ENCODE measurements around the gene VAV1.

Gene VAV1

DNA sequence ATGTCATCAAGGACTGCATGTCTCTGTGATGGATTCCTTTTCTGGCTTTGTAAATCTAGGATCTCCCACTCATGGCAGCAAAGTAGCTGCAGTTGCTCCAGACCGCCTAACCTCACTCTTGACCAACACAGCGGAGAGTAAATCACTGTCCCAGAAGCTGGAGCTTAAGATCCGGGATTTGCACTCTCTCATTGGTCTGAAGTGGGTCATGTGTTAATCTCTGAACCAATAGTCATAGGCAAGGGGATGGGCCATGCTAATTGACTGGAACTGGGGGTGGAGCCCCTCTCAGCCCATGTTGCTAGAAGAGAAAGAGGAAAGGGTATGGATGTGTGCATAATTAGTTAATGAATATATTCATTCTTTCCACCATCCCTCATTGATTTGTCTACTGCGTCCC is 34.0 kb downstream of the VAV1 start:
- Histone ChIP-seq H3K4me3 (ENCODE audit: control insufficient read depth in 1 of 7, extremely low read depth in 1 of 7, insufficient read depth in 4 of 7, low read depth in 2 of 7, low read length in 6 of 7) (no peak overlapping the region), H3K27me3 (replicated peaks in 2 of 5; ENCODE audit: control insufficient read depth in 4 of 5, insufficient read depth in 5 of 5, low read length in 4 of 5) (no peaks in the 10 kb centered on the region), H3K36me3 (ENCODE audit: control insufficient read depth in 4 of 4, insufficient read depth in 4 of 4, low read length in 3 of 4) (peaks cover 0 to 33% (median 8%) of the 10 kb centered on the region in 4 experiments), H3K9me3 (ENCODE audit: control extremely low read depth in 1 of 5, control insufficient read depth in 4 of 5, insufficient read depth in 2 of 5, low read depth in 1 of 5, low read length in 4 of 5) (peaks cover 0 to 6% (median 0%) of the 10 kb centered on the region in 5 experiments), H3K27ac (ENCODE audit: insufficient read depth in 1 of 2, low read depth in 1 of 2, low read length in 2 of 2, poor library complexity in 1 of 2, severe bottlenecking in 2 of 2) (no peak overlapping the region), H3K4me1 (ENCODE audit: control extremely low read depth in 1 of 4, control insufficient read depth in 4 of 4, insufficient read depth in 4 of 4, low read length in 3 of 4) (peaks cover 0 to 22% (median 20%) of the 10 kb centered on the region in 4 experiments)
- CTCF ChIA-PET = interaction anchor here (0.7 to 1.9 kb wide), 6 partner anchors 9 to 68 kb away, joined by 3 to 5 read pairs (median 3); partner anchors contain the start of genes GPR108 and VAV1
- POLR2A ChIA-PET = interaction anchor here (0.6 kb wide), 1 partner anchor 262 kb away, joined by 4 read pairs; no protein-coding TSS in a partner anchor
- WGBS (ENCODE audit: insufficient coverage) = 86% methylated on average over 1 of the region's 4 CpGs
- peak in 2 of 3 donors; percentile 30 to 37 for DNase-seq

DNA sequence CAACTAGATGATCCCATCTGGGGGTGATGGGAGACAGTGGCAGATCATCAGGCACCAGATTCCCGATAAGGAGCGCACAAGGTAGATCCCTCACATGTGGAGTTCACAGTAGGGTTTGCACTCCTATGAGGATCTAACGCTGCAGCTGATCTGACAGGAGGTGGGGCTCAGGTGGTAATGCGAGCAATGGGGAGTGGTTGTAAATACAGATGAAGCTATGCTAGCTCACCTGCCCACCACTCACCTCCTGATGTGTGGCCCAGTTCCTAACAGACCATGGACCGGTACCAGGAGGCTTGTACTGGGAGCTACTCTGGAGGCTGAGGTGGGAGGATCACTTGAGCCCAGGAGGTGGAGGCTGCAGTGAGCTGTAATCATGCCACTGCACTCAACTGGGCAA is 34.8 kb downstream of the VAV1 start:
- Histone ChIP-seq H3K4me1 (ENCODE audit: control extremely low read depth in 1 of 4, control insufficient read depth in 4 of 4, insufficient read depth in 4 of 4, low read length in 3 of 4) (peaks cover 0 to 16% (median 16%) of the 10 kb centered on the region in 4 experiments), H3K27me3 (replicated peaks in 2 of 5; ENCODE audit: control insufficient read depth in 4 of 5, insufficient read depth in 5 of 5, low read length in 4 of 5) (no peaks in the 10 kb centered on the region), H3K4me3 (ENCODE audit: control insufficient read depth in 1 of 7, extremely low read depth in 1 of 7, insufficient read depth in 4 of 7, low read depth in 2 of 7, low read length in 6 of 7) (no peak overlapping the region), H3K9me3 (ENCODE audit: control extremely low read depth in 1 of 5, control insufficient read depth in 4 of 5, insufficient read depth in 2 of 5, low read depth in 1 of 5, low read length in 4 of 5) (peaks cover 0 to 6% (median 0%) of the 10 kb centered on the region in 5 experiments), H3K27ac (ENCODE audit: insufficient read depth in 1 of 2, low read depth in 1 of 2, low read length in 2 of 2, poor library complexity in 1 of 2, severe bottlenecking in 2 of 2) (no peak overlapping the region), H3K36me3 (ENCODE audit: control insufficient read depth in 4 of 4, insufficient read depth in 4 of 4, low read length in 3 of 4) (peaks cover 0 to 40% (median 11%) of the 10 kb centered on the region in 4 experiments)
- no peak for DNase-seq
- WGBS (ENCODE audit: insufficient coverage) = 100% methylated on average over 3 of the region's 5 CpGs
- POLR2A ChIA-PET = no interaction called here
- CTCF ChIA-PET = interaction anchor here (0.8 to 2.0 kb wide), 5 partner anchors 10 to 56 kb away, joined by 3 to 7 read pairs (median 3); partner anchors contain the start of gene VAV1

DNA sequence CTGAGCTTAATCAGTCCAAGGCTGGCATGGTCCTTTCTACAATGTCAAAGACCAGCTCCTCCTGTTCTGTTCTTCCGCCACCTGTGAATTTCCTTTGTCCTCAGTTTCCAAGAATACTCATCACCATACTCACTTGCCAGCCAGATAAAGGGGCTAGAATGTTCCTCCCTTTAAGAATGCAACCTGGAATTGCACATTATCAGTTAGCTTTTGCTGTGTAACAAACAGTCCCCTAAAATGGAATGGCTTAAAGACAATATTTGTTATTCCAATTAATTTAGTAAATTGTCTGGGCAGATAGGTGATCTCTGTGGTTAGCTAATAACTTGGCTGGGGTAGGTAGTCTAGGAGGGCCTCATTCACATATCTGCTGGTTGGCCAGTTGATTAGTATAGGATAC is 36.0 kb downstream of the VAV1 start:
- H3K27ac ChIP-seq (ENCODE audit: insufficient read depth in 1 of 2, low read depth in 1 of 2, low read length in 2 of 2, poor library complexity in 1 of 2, severe bottlenecking in 2 of 2) = peak overlapping the region in 1 of 2 experiments; percentile 34
- H3K36me3 ChIP-seq (ENCODE audit: control insufficient read depth in 4 of 4, insufficient read depth in 4 of 4, low read length in 3 of 4) = peaks cover 0 to 40% (median 12%) of the 10 kb centered on the region in 4 experiments
- H3K4me1 ChIP-seq (ENCODE audit: control extremely low read depth in 1 of 4, control insufficient read depth in 4 of 4, insufficient read depth in 4 of 4, low read length in 3 of 4) = peaks cover 0 to 4% (median 4%) of the 10 kb centered on the region in 4 experiments
- no peaks in the 10 kb centered on the region for H3K27me3 ChIP-seq (replicated peaks in 2 of 5; ENCODE audit: control insufficient read depth in 4 of 5, insufficient read depth in 5 of 5, low read length in 4 of 5)
- ChIA-PET POLR2A (interaction anchor here (1.2 kb wide), 1 partner anchor 51 kb away, joined by 3 read pairs; no protein-coding TSS in a partner anchor), CTCF (interaction anchor here (0.9 to 2.0 kb wide), 8 partner anchors 12 to 162 kb away, joined by 3 to 7 read pairs (median 3); partner anchors contain the start of gene VAV1)
- H3K9me3 ChIP-seq (ENCODE audit: control extremely low read depth in 1 of 5, control insufficient read depth in 4 of 5, insufficient read depth in 2 of 5, low read depth in 1 of 5, low read length in 4 of 5) = peaks cover 0 to 6% (median 0%) of the 10 kb centered on the region in 5 experiments
- WGBS (ENCODE audit: insufficient coverage) = 100% methylated on average over 1 of the region's 1 CpG
- no peak for DNase-seq
- H3K4me3 ChIP-seq (ENCODE audit: control insufficient read depth in 1 of 7, extremely low read depth in 1 of 7, insufficient read depth in 4 of 7, low read depth in 2 of 7, low read length in 6 of 7) = no peak overlapping the region

DNA sequence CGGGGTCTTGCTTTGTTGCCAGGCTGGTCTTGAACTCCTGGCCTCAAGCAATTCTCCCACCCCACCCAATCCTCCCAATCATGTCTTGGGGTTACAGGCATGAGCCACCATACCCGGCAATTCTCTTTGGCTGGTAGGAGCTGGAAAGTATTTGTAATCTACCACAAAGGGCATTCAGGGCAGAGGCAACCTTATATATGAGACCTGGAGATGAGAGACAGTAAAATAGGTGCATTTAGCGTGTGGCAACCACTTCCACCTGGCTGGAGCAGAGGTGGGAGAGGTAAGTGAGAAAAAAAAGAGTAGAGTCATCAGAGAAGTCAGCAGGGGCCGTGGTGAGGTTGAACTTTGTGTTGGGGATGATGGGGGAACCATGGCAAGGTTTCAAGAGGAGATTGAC is 36.8 kb downstream of the VAV1 start:
- Histone ChIP-seq H3K27me3 (replicated peaks in 2 of 5; ENCODE audit: control insufficient read depth in 4 of 5, insufficient read depth in 5 of 5, low read length in 4 of 5) (no peaks in the 10 kb centered on the region), H3K4me1 (ENCODE audit: control extremely low read depth in 1 of 4, control insufficient read depth in 4 of 4, insufficient read depth in 4 of 4, low read length in 3 of 4) (peaks cover 0 to 1% (median 0%) of the 10 kb centered on the region in 4 experiments), H3K9me3 (ENCODE audit: control extremely low read depth in 1 of 5, control insufficient read depth in 4 of 5, insufficient read depth in 2 of 5, low read depth in 1 of 5, low read length in 4 of 5) (peaks cover 0 to 6% (median 0%) of the 10 kb centered on the region in 5 experiments), H3K36me3 (ENCODE audit: control insufficient read depth in 4 of 4, insufficient read depth in 4 of 4, low read length in 3 of 4) (peaks cover 0 to 35% (median 12%) of the 10 kb centered on the region in 4 experiments), H3K27ac (ENCODE audit: insufficient read depth in 1 of 2, low read depth in 1 of 2, low read length in 2 of 2, poor library complexity in 1 of 2, severe bottlenecking in 2 of 2) (no peak overlapping the region), H3K4me3 (ENCODE audit: control insufficient read depth in 1 of 7, extremely low read depth in 1 of 7, insufficient read depth in 4 of 7, low read depth in 2 of 7, low read length in 6 of 7) (no peak overlapping the region)
- CTCF ChIA-PET = interaction anchor here (0.8 to 1.2 kb wide), 5 partner anchors 14 to 163 kb away, joined by 3 to 4 read pairs (median 3); no protein-coding TSS in a partner anchor
- DNase-seq = no peak
- WGBS (ENCODE audit: insufficient coverage) = 93% methylated on average over 4 of the region's 4 CpGs
- POLR2A ChIA-PET = no interaction called here

DNA sequence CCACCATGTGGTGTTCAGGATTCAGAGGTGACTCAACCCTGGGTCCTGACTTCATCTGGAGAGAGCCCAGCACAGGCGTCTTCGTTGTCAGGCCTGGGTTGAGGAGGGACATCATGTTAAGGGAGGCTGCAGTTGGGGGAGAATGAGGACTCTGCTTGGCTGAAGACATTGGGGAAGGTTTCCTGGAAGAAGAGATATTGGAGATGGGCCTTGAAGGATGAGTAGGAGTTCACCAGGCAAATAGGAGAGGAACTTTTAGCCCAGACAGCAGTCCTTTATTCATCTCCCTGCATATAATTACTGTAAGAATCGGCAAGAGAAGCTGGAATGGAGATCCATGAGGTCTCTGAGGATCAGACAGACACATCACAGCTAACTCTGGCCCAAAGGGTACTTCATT is 38.9 kb downstream of the VAV1 start:
- Histone ChIP-seq H3K4me1 (ENCODE audit: control extremely low read depth in 1 of 4, control insufficient read depth in 4 of 4, insufficient read depth in 4 of 4, low read length in 3 of 4) (peaks cover 0 to 3% (median 0%) of the 10 kb centered on the region in 4 experiments), H3K36me3 (ENCODE audit: control insufficient read depth in 4 of 4, insufficient read depth in 4 of 4, low read length in 3 of 4) (peaks cover 0 to 37% (median 19%) of the 10 kb centered on the region in 4 experiments), H3K27me3 (replicated peaks in 2 of 5; ENCODE audit: control insufficient read depth in 4 of 5, insufficient read depth in 5 of 5, low read length in 4 of 5) (no peaks in the 10 kb centered on the region), H3K27ac (ENCODE audit: insufficient read depth in 1 of 2, low read depth in 1 of 2, low read length in 2 of 2, poor library complexity in 1 of 2, severe bottlenecking in 2 of 2) (no peak overlapping the region), H3K9me3 (ENCODE audit: control extremely low read depth in 1 of 5, control insufficient read depth in 4 of 5, insufficient read depth in 2 of 5, low read depth in 1 of 5, low read length in 4 of 5) (peaks cover 0 to 6% (median 0%) of the 10 kb centered on the region in 5 experiments), H3K4me3 (ENCODE audit: control insufficient read depth in 1 of 7, extremely low read depth in 1 of 7, insufficient read depth in 4 of 7, low read depth in 2 of 7, low read length in 6 of 7) (no peak overlapping the region)
- 94% methylated on average over 2 of the region's 3 CpGs for WGBS (ENCODE audit: insufficient coverage)
- CTCF ChIA-PET = interaction anchor here (6.2 kb wide), 1 partner anchor 9 kb away, joined by 62 read pairs; no protein-coding TSS in a partner anchor
- POLR2A ChIA-PET = no interaction called here
- DNase-seq = no peak

DNA sequence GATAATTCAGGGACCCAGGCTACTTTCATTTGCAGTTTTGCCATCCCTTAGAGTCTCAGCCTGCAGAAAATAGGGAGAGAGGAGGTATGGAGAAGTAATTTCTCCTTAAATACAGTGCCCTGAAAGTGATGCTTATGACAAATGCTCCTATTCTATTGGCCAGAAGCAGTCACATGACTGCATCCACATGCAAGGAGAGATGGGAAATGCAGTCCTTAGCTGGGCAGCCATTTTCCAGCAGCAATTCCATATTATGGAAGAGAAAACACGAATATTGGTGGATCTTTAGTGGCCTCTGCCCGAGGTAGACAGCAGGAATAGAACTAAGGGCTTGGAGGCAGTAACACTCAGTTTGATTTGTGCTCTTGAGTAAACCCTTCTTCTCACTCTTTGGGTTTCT is 39.4 kb downstream of the VAV1 start:
- POLR2A ChIA-PET = interaction anchor here (0.5 kb wide), 1 partner anchor 10 kb away, joined by 3 read pairs; no protein-coding TSS in a partner anchor

DNA sequence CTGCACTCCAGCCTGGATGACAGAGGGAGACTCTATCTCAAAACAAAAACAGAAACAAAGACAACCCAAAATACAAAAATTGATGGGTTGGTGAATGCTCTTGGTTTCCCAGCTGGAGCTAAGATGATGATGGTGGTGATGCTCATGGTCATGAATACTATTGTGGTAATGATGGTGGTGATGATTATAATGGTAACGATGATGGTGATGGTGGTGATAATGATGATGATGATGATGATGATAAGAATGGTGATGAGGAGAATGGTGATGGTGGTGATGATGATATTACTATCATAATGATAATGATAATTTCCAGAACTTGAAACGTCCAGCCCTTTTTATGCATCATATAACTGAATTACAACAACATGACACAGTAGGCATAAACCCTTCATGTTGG is 40.1 kb downstream of the VAV1 start:
- Histone ChIP-seq H3K36me3 (ENCODE audit: control insufficient read depth in 4 of 4, insufficient read depth in 4 of 4, low read length in 3 of 4) (peaks cover 0 to 31% (median 18%) of the 10 kb centered on the region in 4 experiments), H3K4me3 (ENCODE audit: control insufficient read depth in 1 of 7, extremely low read depth in 1 of 7, insufficient read depth in 4 of 7, low read depth in 2 of 7, low read length in 6 of 7) (no peak overlapping the region), H3K27me3 (replicated peaks in 2 of 5; ENCODE audit: control insufficient read depth in 4 of 5, insufficient read depth in 5 of 5, low read length in 4 of 5) (no peaks in the 10 kb centered on the region), H3K9me3 (ENCODE audit: control extremely low read depth in 1 of 5, control insufficient read depth in 4 of 5, insufficient read depth in 2 of 5, low read depth in 1 of 5, low read length in 4 of 5) (peaks cover 0 to 6% (median 0%) of the 10 kb centered on the region in 5 experiments), H3K27ac (ENCODE audit: insufficient read depth in 1 of 2, low read depth in 1 of 2, low read length in 2 of 2, poor library complexity in 1 of 2, severe bottlenecking in 2 of 2) (no peak overlapping the region), H3K4me1 (ENCODE audit: control extremely low read depth in 1 of 4, control insufficient read depth in 4 of 4, insufficient read depth in 4 of 4, low read length in 3 of 4) (peaks cover 0 to 3% (median 0%) of the 10 kb centered on the region in 4 experiments)
- CTCF ChIA-PET = interaction anchor here (6.2 kb wide), 1 partner anchor 10 kb away, joined by 62 read pairs; no protein-coding TSS in a partner anchor
- POLR2A ChIA-PET = no interaction called here
- no CpG with 5 or more reads among the region's 2 CpGs for WGBS (ENCODE audit: insufficient coverage)
- DNase-seq = no peak

More for the DNA sequence above, 39.4 kb downstream of the VAV1 start:
- Histone ChIP-seq H3K4me1 (ENCODE audit: control extremely low read depth in 1 of 4, control insufficient read depth in 4 of 4, insufficient read depth in 4 of 4, low read length in 3 of 4) (peaks cover 0 to 3% (median 0%) of the 10 kb centered on the region in 4 experiments), H3K9me3 (ENCODE audit: control extremely low read depth in 1 of 5, control insufficient read depth in 4 of 5, insufficient read depth in 2 of 5, low read depth in 1 of 5, low read length in 4 of 5) (peaks cover 0 to 6% (median 0%) of the 10 kb centered on the region in 5 experiments), H3K4me3 (ENCODE audit: control insufficient read depth in 1 of 7, extremely low read depth in 1 of 7, insufficient read depth in 4 of 7, low read depth in 2 of 7, low read length in 6 of 7) (no peak overlapping the region), H3K27me3 (replicated peaks in 2 of 5; ENCODE audit: control insufficient read depth in 4 of 5, insufficient read depth in 5 of 5, low read length in 4 of 5) (no peaks in the 10 kb centered on the region), H3K27ac (ENCODE audit: insufficient read depth in 1 of 2, low read depth in 1 of 2, low read length in 2 of 2, poor library complexity in 1 of 2, severe bottlenecking in 2 of 2) (no peak overlapping the region), H3K36me3 (ENCODE audit: control insufficient read depth in 4 of 4, insufficient read depth in 4 of 4, low read length in 3 of 4) (peaks cover 0 to 31% (median 18%) of the 10 kb centered on the region in 4 experiments)
- CTCF ChIA-PET = interaction anchor here (0.6 to 6.2 kb wide), 2 partner anchors 9 to 144 kb away, joined by 3 to 62 read pairs; no protein-coding TSS in a partner anchor
- DNase-seq = peak; percentile 44 to 70 (median 62)
- WGBS (ENCODE audit: insufficient coverage) = 96% methylated on average over 2 of the region's 2 CpGs
